ENCODE results near the gene BICC1. TPM values are rescaled to one million over a fixed set of nuclear protein-coding genes. Genes with fewer than 3 reads are reported as not detected.

BICC1 gene
- total RNA-seq, 1 experiment from 2014 or later: 15.1 TPM

GRCh38 chr10:58627392-58627791 is 114.7 kb downstream of the BICC1 start:
- Histone ChIP-seq H3K4me3 (no peak overlapping the region), H3K4me1 (no peaks in the 10 kb centered on the region), H3K27me3 (no peaks in the 10 kb centered on the region), H3K27ac (no peak overlapping the region), H3K9me3 (replicated peaks) (no peaks in the 10 kb centered on the region), H3K36me3 (no peaks in the 10 kb centered on the region)
- DNase-seq: no peak

DNA sequence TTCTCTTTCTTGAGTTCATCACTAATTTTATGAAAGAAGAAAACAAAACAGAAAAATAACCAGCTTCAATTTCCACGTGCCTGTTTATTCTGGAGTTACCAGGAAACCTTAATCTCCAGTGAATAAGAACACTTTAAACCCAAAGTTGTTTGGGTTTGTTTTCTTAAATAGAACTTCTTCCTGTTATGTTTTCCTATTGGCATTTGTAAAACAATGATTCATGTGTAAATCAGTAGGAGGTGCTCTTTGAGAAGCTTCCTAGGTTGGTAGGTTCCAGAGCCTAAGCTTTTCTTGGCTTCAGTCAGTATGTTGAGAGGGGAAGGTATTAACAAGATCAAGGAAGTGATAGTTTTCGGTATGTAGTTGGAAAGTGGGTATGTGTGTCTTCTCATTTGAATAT is 119.0 kb downstream of the BICC1 start:
- H3K27ac ChIP-seq: no peak overlapping the region
- no peaks in the 10 kb centered on the region for H3K4me1 ChIP-seq
- no peaks in the 10 kb centered on the region for H3K27me3 ChIP-seq
- DNase-seq: no peak
- H3K9me3 ChIP-seq (replicated peaks): no peaks in the 10 kb centered on the region
- no peak overlapping the region for H3K4me3 ChIP-seq
- H3K36me3 ChIP-seq: no peaks in the 10 kb centered on the region

GRCh38 chr10:58632216-58632615 is 119.5 kb downstream of the BICC1 start:
- DNase-seq: no peak
- Histone ChIP-seq H3K27ac (no peak overlapping the region), H3K4me1 (no peaks in the 10 kb centered on the region), H3K36me3 (no peaks in the 10 kb centered on the region), H3K4me3 (no peak overlapping the region), H3K9me3 (replicated peaks) (no peaks in the 10 kb centered on the region), H3K27me3 (no peaks in the 10 kb centered on the region)

- DNase-seq: no peak
- Histone ChIP-seq H3K4me3 (no peak overlapping the region), H3K27ac (no peak overlapping the region), H3K4me1 (peaks cover 11% of the 10 kb centered on the region), H3K9me3 (replicated peaks) (no peaks in the 10 kb centered on the region), H3K27me3 (no peaks in the 10 kb centered on the region), H3K36me3 (no peaks in the 10 kb centered on the region)
Observed at GRCh38 chr10:58637352-58637751, 124.7 kb downstream of the BICC1 start.

- Histone ChIP-seq H3K27me3 (no peaks in the 10 kb centered on the region), H3K4me3 (no peak overlapping the region), H3K9me3 (replicated peaks) (no peaks in the 10 kb centered on the region), H3K4me1 (peaks cover 19% of the 10 kb centered on the region), H3K36me3 (no peaks in the 10 kb centered on the region), H3K27ac (no peak overlapping the region)
- no peak for DNase-seq
Observed at GRCh38 chr10:58638388-58638787, 125.7 kb downstream of the BICC1 start.

DNA sequence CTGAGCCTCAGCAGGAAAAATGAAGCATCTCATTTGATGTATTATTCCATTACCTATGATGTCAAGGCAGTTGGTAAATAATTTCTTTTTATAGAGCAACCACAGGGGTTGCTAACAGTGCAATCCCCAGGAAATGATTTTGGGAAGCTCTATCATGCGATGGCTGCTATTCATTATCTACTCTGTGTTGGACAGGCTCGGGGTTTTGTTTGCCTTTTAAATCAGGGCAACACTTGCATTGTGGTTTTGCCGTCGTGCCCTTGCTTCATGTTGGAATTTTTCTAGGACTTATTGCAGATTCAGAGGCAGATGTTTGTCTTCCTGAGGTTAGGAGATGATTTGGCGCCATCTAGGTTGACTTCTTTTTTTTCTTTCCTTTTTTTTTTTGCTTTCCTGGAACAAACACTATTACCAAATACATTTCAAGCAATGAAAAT is 128.4 kb downstream of the BICC1 start:
- Histone ChIP-seq H3K36me3 (no peaks in the 10 kb centered on the region), H3K27ac (0 out of 2 replicates have a peak overlapping the region, but pooled peaks have one; percentile 5), H3K4me1 (peaks cover 35% of the 10 kb centered on the region), H3K27me3 (no peaks in the 10 kb centered on the region), H3K4me3 (no peak overlapping the region), H3K9me3 (replicated peaks) (no peaks in the 10 kb centered on the region)
- peak; percentile 68 to 81 for DNase-seq

DNA sequence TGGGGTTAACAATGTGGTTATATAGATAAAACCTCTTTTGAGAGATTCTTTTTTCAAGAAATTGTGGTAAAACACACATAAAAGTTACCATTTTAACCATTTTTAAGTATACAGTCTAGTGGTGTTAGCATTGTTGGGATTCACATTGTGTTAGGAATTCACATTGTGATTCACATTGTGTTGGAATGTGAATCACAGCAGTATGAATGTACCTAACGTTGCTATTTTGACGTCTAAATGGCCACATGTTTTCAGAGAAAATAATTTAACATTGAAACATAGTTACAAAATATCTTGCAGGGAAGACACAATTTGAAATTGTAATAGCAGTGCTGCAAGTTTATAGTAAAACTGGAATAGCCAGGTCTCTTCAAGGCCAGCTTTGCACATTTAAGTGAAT is 129.0 kb downstream of the BICC1 start:
- 0 out of 2 replicates have a peak overlapping the region, but pooled peaks have one; percentile 5 for H3K27ac ChIP-seq
- no peak for DNase-seq

DNA sequence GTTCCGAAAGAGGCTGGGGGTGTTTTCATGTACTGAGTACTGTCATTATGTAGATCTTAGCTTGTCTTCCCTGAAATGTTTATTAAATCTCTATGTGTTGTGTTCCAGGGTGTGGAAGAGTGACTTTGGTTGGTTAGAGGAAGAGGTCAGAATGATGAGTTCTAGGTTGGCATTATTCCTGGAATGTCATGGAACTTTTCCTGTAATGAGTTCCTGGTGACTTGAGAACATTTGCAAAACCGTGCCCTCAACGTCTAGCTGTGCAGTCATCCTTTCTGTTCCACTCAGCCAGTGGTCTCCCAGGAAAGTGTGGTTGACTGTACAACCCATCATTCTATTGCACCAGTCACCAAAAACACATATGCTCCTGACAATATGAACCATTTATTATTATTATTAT is 129.6 kb downstream of the BICC1 start:
- Histone ChIP-seq H3K4me3 (no peak overlapping the region), H3K27ac (no peak overlapping the region), H3K9me3 (replicated peaks) (no peaks in the 10 kb centered on the region), H3K27me3 (no peaks in the 10 kb centered on the region), H3K4me1 (peaks cover 39% of the 10 kb centered on the region), H3K36me3 (no peaks in the 10 kb centered on the region)
- DNase-seq: no peak

More for the DNA sequence above, 129.0 kb downstream of the BICC1 start:
- H3K36me3 ChIP-seq: no peaks in the 10 kb centered on the region
- H3K9me3 ChIP-seq (replicated peaks): no peaks in the 10 kb centered on the region
- no peaks in the 10 kb centered on the region for H3K27me3 ChIP-seq
- H3K4me3 ChIP-seq: no peak overlapping the region
- H3K4me1 ChIP-seq: peaks cover 36% of the 10 kb centered on the region

DNA sequence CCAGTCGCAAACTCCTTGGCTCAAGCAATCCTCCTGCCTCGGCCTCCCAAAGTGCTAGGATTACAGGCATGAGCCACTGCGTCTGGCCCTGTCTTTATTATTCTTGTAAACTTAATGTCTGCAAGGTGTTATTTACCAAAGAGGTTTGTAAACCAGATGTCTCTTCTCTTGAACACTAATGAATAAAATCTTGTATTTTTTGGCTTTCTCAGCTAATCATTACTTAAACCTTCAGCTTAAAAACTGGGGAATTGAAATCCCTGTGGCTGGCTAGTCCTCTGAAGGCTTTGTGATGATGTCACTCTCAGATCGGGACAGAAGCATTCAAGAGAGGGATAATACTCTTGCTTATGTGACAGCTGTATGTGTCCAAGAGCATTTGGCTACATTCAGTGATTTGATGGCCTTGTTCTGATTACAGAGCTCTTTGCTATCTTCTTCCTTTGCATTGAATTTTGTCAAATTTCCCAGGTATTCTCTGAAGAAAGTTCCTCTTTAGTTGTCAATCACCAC is 130.3 kb downstream of the BICC1 start:
- H3K9me3 ChIP-seq (replicated peaks): no peaks in the 10 kb centered on the region
- H3K4me1 ChIP-seq: peaks cover 42% of the 10 kb centered on the region
- no peaks in the 10 kb centered on the region for H3K36me3 ChIP-seq
- peak overlapping the region; percentile 23; the same call in 1 of the 2 replicates for H3K27ac ChIP-seq
- no peaks in the 10 kb centered on the region for H3K27me3 ChIP-seq
- peak; percentile 20 to 63 for DNase-seq
- H3K4me3 ChIP-seq: no peak overlapping the region

- Histone ChIP-seq H3K4me3 (no peak overlapping the region), H3K4me1 (peaks cover 42% of the 10 kb centered on the region), H3K9me3 (replicated peaks) (no peaks in the 10 kb centered on the region), H3K27ac (peak overlapping the region; percentile 56), H3K27me3 (no peaks in the 10 kb centered on the region), H3K36me3 (no peaks in the 10 kb centered on the region)
- DNase-seq: peak; percentile 37 to 59
Observed at GRCh38 chr10:58644311-58644710, 131.6 kb downstream of the BICC1 start.

DNA sequence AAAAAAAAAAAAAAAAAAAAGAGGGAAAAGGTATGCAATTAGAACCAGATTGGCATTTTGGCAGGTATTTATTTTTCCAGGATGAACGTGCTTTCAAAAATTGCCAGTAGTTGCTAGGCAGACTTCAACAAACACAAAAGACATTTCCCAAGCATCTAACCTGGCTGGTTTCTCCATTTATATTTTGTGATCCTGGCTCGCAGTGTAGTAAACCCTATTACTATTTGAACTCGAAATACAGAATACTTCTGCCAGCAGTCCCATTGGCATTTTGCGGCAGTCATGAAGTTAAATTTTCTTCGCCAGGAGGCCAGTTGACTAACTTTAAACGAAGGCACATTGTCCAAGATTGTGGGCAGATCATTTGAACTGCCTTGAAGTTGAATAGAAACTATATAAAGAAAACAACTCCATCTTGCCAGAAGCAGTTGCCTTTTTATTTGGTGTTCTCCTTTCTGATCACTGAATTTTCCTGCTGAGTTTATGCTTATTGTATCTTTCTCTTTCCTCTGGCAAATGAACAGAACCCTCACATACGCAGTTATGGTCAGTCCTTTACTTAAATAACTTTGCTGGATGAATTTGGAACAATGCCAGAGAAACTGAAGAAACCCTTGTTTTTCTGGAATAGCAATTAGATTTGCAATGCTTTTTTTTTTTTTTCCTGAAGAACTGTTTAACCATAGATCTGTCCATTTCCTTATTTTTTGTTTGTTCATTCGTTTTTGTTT is 132.9 kb downstream of the BICC1 start:
- DNase-seq: no peak
- H3K9me3 ChIP-seq (replicated peaks): no peaks in the 10 kb centered on the region; the same call in 1 of the 2 replicates
- no peak overlapping the region for H3K4me3 ChIP-seq
- no peaks in the 10 kb centered on the region for H3K36me3 ChIP-seq
- no peaks in the 10 kb centered on the region for H3K27me3 ChIP-seq
- H3K4me1 ChIP-seq: peaks cover 46% of the 10 kb centered on the region
- no peak overlapping the region for H3K27ac ChIP-seq

GRCh38 chr10:58647376-58648112 is 134.9 kb downstream of the BICC1 start:
- no peak for DNase-seq
- Histone ChIP-seq H3K4me3 (no peak overlapping the region), H3K27me3 (no peaks in the 10 kb centered on the region), H3K27ac (no peak overlapping the region), H3K36me3 (no peaks in the 10 kb centered on the region), H3K9me3 (replicated peaks) (no peaks in the 10 kb centered on the region; the same call in 1 of the 2 replicates), H3K4me1 (peaks cover 50% of the 10 kb centered on the region)

DNA sequence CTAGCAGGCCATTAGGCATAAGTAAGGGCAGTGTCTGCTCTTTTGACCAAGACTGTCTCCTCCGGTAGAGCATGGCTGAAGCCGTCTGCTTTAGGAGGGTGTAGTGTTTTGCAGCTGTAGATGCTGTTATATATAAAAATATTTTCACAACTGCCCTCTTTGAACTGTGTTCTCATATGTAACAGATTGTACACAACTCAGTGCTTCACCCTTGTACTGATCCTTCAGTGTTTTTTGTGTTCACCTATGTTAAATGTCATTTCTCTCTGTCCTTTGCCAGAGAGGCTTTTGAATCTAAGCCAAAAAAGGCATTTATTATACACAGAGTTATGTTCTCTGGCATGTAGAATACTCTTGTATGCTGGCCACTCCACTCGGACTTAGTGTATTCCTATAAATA is 135.5 kb downstream of the BICC1 start:
- H3K36me3 ChIP-seq: no peaks in the 10 kb centered on the region
- peaks cover 50% of the 10 kb centered on the region for H3K4me1 ChIP-seq
- no peaks in the 10 kb centered on the region; the same call in 1 of the 2 replicates for H3K9me3 ChIP-seq (replicated peaks)
- H3K27me3 ChIP-seq: no peaks in the 10 kb centered on the region
- H3K4me3 ChIP-seq: no peak overlapping the region
- no peak overlapping the region for H3K27ac ChIP-seq
- no peak for DNase-seq

GRCh38 chr10:58651040-58651439 is 138.4 kb downstream of the BICC1 start:
- Histone ChIP-seq H3K36me3 (no peaks in the 10 kb centered on the region), H3K27ac (peak overlapping the region; percentile 30), H3K4me1 (peaks cover 35% of the 10 kb centered on the region), H3K9me3 (replicated peaks) (no peaks in the 10 kb centered on the region; the same call in 1 of the 2 replicates), H3K27me3 (no peaks in the 10 kb centered on the region), H3K4me3 (no peak overlapping the region)
- DNase-seq: peak; percentile 82 to 92

DNA sequence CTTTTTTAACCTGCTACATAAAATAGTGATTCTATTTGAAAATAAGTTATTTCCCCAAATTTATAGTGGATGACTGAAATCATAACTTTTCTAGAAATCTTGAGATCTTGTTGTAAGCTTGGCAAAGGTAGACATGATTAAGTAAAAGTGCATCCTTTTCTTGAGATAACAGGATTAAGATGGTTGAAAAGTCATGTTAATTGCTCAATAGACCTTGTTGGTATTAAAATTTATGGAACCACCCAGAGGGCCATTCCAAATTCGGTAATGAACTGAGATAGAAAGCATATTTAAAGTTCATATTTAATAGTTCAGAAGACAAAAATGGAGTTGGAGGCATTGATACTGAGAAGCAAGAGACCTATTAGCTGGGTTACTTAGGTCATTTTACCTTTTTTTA is 139.1 kb downstream of the BICC1 start:
- H3K4me1 ChIP-seq: peaks cover 34% of the 10 kb centered on the region
- H3K36me3 ChIP-seq: no peaks in the 10 kb centered on the region
- H3K27me3 ChIP-seq: no peaks in the 10 kb centered on the region
- no peak for DNase-seq
- H3K27ac ChIP-seq: peak overlapping the region; percentile 30; the same call in 1 of the 2 replicates
- H3K4me3 ChIP-seq: no peak overlapping the region
- no peaks in the 10 kb centered on the region; the same call in 1 of the 2 replicates for H3K9me3 ChIP-seq (replicated peaks)

All from SJCRH30 (cell line).